Measurements from ENCODE around the gene ACER2.

Gene ACER2

DNA sequence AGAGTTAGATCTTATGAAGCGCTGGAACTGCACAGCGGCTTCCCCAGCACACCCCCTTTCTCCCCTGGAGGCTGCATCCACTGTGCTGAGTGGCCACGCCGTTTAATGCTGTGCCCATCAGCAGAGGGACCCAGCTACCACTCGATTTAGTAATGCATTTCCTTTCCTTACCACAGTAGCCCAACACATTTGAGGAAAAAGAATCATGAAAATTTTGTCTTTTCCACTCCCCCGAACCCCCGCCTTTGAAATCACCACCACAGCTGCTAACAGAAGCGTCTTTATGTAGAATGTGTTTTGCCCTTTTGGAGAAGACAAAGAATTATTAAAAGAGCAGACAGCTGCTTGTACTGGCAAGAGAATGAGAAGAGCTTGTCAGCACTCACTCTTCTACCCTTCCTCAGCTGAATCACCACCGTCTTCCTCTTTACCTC, 73.2 kb downstream of the ACER2 start:
- TF ChIP-seq SUZ12 (IDR thresholded peaks at IDR 0.05; ENCODE audit: extremely low read depth, insufficient read depth, insufficient read length) (no peak), ZNF274 (IDR thresholded peaks at IDR 0.05; ENCODE audit: low read depth, low read length) (no peak), YY1 (IDR thresholded peaks at IDR 0.05; ENCODE audit: insufficient read depth, insufficient read length) (no peak)
- no peaks in the 10 kb centered on the region for H3K36me3 ChIP-seq (ENCODE audit: insufficient read depth, insufficient read length, low read length)
- no peak for DNase-seq (ENCODE audit: low read depth, low spot score)
- H3K9ac ChIP-seq (ENCODE audit: insufficient read length, low read depth): no peak overlapping the region
- H3K9me3 ChIP-seq (ENCODE audit: insufficient read depth, low read length): no peaks in the 10 kb centered on the region
- H3K4me1 ChIP-seq (ENCODE audit: insufficient read depth, insufficient read length): no peaks in the 10 kb centered on the region
- no peaks in the 10 kb centered on the region for H3K27me3 ChIP-seq (ENCODE audit: insufficient read depth, insufficient read length)
- H3K4me3 ChIP-seq (ENCODE audit: insufficient read length, low read depth): no peak overlapping the region

GRCh38 chr9:19484699-19485098, 75.9 kb downstream of the ACER2 start:
- Histone ChIP-seq H3K36me3 (ENCODE audit: insufficient read depth, insufficient read length, low read length) (no peaks in the 10 kb centered on the region), H3K9ac (ENCODE audit: insufficient read length, low read depth) (no peak overlapping the region), H3K4me1 (ENCODE audit: insufficient read depth, insufficient read length) (no peaks in the 10 kb centered on the region), H3K9me3 (ENCODE audit: insufficient read depth, low read length) (no peaks in the 10 kb centered on the region), H3K4me3 (ENCODE audit: insufficient read length, low read depth) (no peak overlapping the region), H3K27me3 (ENCODE audit: insufficient read depth, insufficient read length) (no peaks in the 10 kb centered on the region)
- no peak for DNase-seq (ENCODE audit: low read depth, low spot score)
- TF ChIP-seq SUZ12 (IDR thresholded peaks at IDR 0.05; ENCODE audit: extremely low read depth, insufficient read depth, insufficient read length) (no peak), YY1 (IDR thresholded peaks at IDR 0.05; ENCODE audit: insufficient read depth, insufficient read length) (no peak), ZNF274 (IDR thresholded peaks at IDR 0.05; ENCODE audit: low read depth, low read length) (no peak)

DNA sequence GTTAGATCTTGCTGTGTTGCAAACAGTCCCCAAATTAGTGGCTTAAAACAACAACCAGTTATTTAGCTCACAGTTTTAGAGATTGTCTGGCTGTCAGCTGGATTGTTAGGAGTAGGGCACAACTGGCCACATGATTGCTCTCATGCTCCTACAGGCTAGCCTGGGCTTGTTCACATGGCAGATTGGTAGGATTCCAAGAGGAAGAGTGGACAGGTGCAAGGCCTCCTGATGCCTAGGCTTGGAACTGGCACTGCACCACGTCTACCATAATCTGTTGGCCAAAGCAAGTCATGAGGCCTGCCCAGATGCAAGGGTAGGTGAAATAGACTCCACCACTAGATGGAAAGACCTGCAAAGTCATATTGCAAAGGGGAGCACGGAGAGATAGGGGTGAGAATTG, 76.4 kb downstream of the ACER2 start:
- Histone ChIP-seq H3K4me1 (ENCODE audit: insufficient read depth, insufficient read length) (no peaks in the 10 kb centered on the region), H3K9me3 (ENCODE audit: insufficient read depth, low read length) (no peaks in the 10 kb centered on the region), H3K27me3 (ENCODE audit: insufficient read depth, insufficient read length) (no peaks in the 10 kb centered on the region), H3K36me3 (ENCODE audit: insufficient read depth, insufficient read length, low read length) (no peaks in the 10 kb centered on the region), H3K9ac (ENCODE audit: insufficient read length, low read depth) (no peak overlapping the region), H3K4me3 (ENCODE audit: insufficient read length, low read depth) (no peak overlapping the region)
- TF ChIP-seq SUZ12 (IDR thresholded peaks at IDR 0.05; ENCODE audit: extremely low read depth, insufficient read depth, insufficient read length) (no peak), ZNF274 (IDR thresholded peaks at IDR 0.05; ENCODE audit: low read depth, low read length) (no peak), YY1 (IDR thresholded peaks at IDR 0.05; ENCODE audit: insufficient read depth, insufficient read length) (no peak)
- no peak for DNase-seq (ENCODE audit: low read depth, low spot score)

DNA sequence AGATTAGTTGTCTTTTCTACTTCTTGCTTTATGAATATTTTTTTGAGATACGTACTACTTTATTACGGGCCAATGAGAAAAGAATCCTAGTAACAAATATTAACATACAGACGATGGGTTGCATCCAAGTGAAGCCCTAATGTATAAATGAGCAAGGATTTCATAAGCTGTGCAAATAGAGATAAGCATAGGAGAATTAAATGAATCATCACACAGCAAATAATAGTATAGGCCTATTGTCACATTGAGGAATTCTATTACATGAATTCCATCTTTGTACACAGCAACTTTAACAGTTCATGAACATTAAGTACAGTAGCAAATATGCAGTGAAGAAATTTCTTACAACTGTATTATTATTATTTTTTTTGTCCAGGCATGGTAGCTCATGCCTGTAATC, 78.0 kb downstream of the ACER2 start:
- TF ChIP-seq ZNF274 (IDR thresholded peaks at IDR 0.05; ENCODE audit: low read depth, low read length) (no peak), YY1 (IDR thresholded peaks at IDR 0.05; ENCODE audit: insufficient read depth, insufficient read length) (no peak), SUZ12 (IDR thresholded peaks at IDR 0.05; ENCODE audit: extremely low read depth, insufficient read depth, insufficient read length) (no peak)
- H3K9me3 ChIP-seq (ENCODE audit: insufficient read depth, low read length): no peaks in the 10 kb centered on the region
- no peak for DNase-seq (ENCODE audit: low read depth, low spot score)
- no peak overlapping the region for H3K9ac ChIP-seq (ENCODE audit: insufficient read length, low read depth)
- H3K4me3 ChIP-seq (ENCODE audit: insufficient read length, low read depth): no peak overlapping the region
- H3K4me1 ChIP-seq (ENCODE audit: insufficient read depth, insufficient read length): no peaks in the 10 kb centered on the region
- no peaks in the 10 kb centered on the region for H3K36me3 ChIP-seq (ENCODE audit: insufficient read depth, insufficient read length, low read length)
- no peaks in the 10 kb centered on the region for H3K27me3 ChIP-seq (ENCODE audit: insufficient read depth, insufficient read length)

- TF ChIP-seq SUZ12 (IDR thresholded peaks at IDR 0.05; ENCODE audit: extremely low read depth, insufficient read depth, insufficient read length) (no peak), YY1 (IDR thresholded peaks at IDR 0.05; ENCODE audit: insufficient read depth, insufficient read length) (no peak), ZNF274 (IDR thresholded peaks at IDR 0.05; ENCODE audit: low read depth, low read length) (no peak)
- Histone ChIP-seq H3K36me3 (ENCODE audit: insufficient read depth, insufficient read length, low read length) (no peaks in the 10 kb centered on the region), H3K9me3 (ENCODE audit: insufficient read depth, low read length) (no peaks in the 10 kb centered on the region)
These were observed 79.9 kb downstream of the ACER2 start for GRCh38 chr9:19488721-19489120.

DNA sequence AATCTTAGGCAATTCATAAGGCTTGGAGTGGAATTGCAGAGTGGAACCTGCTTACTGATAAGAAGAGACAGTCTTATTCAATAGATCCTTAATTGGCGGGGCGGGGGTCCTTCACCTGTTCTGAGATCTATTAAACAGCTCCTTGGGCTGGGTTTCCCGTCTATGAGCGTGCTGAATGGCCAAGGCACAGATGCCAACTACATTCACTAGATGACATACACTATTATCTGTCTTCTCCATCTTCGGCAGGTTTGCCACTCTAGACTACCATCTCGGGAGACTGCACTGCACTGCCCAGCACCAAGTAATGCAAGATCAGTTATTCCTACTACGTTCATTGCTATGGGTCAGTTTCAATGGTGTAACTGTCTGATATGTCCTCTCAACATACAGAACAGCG, 81.5 kb downstream of the ACER2 start:
- TF ChIP-seq ZNF274 (IDR thresholded peaks at IDR 0.05; ENCODE audit: low read depth, low read length): no peak
- no peak for TF ChIP-seq SUZ12 (IDR thresholded peaks at IDR 0.05; ENCODE audit: extremely low read depth, insufficient read depth, insufficient read length)
- TF ChIP-seq YY1 (IDR thresholded peaks at IDR 0.05; ENCODE audit: insufficient read depth, insufficient read length): no peak
- Histone ChIP-seq H3K9ac (ENCODE audit: insufficient read length, low read depth) (no peak overlapping the region), H3K36me3 (ENCODE audit: insufficient read depth, insufficient read length, low read length) (no peaks in the 10 kb centered on the region), H3K4me1 (ENCODE audit: insufficient read depth, insufficient read length) (no peaks in the 10 kb centered on the region), H3K27me3 (ENCODE audit: insufficient read depth, insufficient read length) (no peaks in the 10 kb centered on the region), H3K9me3 (ENCODE audit: insufficient read depth, low read length) (no peaks in the 10 kb centered on the region), H3K4me3 (ENCODE audit: insufficient read length, low read depth) (no peak overlapping the region)
- DNase-seq (ENCODE audit: low read depth, low spot score): no peak

More at GRCh38 chr9:19488721-19489120, 79.9 kb downstream of the ACER2 start:
- Histone ChIP-seq H3K4me3 (ENCODE audit: insufficient read length, low read depth) (no peak overlapping the region), H3K27me3 (ENCODE audit: insufficient read depth, insufficient read length) (no peaks in the 10 kb centered on the region), H3K9ac (ENCODE audit: insufficient read length, low read depth) (no peak overlapping the region), H3K4me1 (ENCODE audit: insufficient read depth, insufficient read length) (no peaks in the 10 kb centered on the region)
- DNase-seq (ENCODE audit: low read depth, low spot score): no peak

DNA sequence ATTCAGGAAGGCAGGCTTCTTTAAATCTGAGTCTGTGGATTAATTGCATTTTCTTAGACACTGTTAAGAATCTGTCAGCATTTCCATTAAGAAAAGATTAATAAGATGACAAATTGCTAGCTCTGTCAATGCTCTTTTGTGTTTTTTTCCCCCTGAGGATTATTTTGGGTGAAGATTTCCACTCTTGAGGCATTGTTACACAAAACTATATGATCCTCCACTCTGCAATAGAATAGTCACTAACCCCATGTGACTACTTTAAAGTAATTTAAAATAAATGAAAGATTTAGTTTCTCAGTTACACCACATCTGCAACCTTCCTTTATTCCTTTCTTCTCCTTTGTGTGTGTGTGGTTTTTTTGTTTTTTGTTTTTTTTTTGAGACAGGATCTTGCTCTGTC, 82.0 kb downstream of the ACER2 start:
- Histone ChIP-seq H3K4me3 (ENCODE audit: insufficient read length, low read depth) (no peak overlapping the region), H3K36me3 (ENCODE audit: insufficient read depth, insufficient read length, low read length) (no peaks in the 10 kb centered on the region), H3K4me1 (ENCODE audit: insufficient read depth, insufficient read length) (no peaks in the 10 kb centered on the region), H3K9ac (ENCODE audit: insufficient read length, low read depth) (no peak overlapping the region), H3K27me3 (ENCODE audit: insufficient read depth, insufficient read length) (no peaks in the 10 kb centered on the region), H3K9me3 (ENCODE audit: insufficient read depth, low read length) (no peaks in the 10 kb centered on the region)
- DNase-seq (ENCODE audit: low read depth, low spot score): no peak
- TF ChIP-seq SUZ12 (IDR thresholded peaks at IDR 0.05; ENCODE audit: extremely low read depth, insufficient read depth, insufficient read length) (no peak), ZNF274 (IDR thresholded peaks at IDR 0.05; ENCODE audit: low read depth, low read length) (no peak), YY1 (IDR thresholded peaks at IDR 0.05; ENCODE audit: insufficient read depth, insufficient read length) (no peak)

Measured in NT2/D1 (cell line).